Mesothelial cell of epicardium (in vitro differentiated cells): ENCODE measurements around the gene GIMAP6. TPM values are rescaled to one million over a fixed set of nuclear protein-coding genes. Genes with fewer than 3 reads are reported as not detected.
"Not testable (repeated sequence)": the region's sequence is repeated elsewhere in the genome, so short reads cannot be mapped to it uniquely, and the experiment has no call there.

ENCODE experiments used
- DNase-seq, 2 experiments: peaks; one replicate each; pipeline ENCODE4 v3.0.0; 2021; ENCODE audit warnings: low spot score in 2 of 2; ENCODE audit not compliant: unreplicated experiment in 2 of 2
- H3K27ac Mint-ChIP-seq: 2 replicates; pipeline ENCODE4 v1.8.0; 2021; ENCODE audit warnings: mixed read lengths
- H3K27me3 Mint-ChIP-seq: 2 replicates; pipeline ENCODE4 v1.8.0; 2021; ENCODE audit warnings: low read depth, mixed read lengths
- H3K36me3 Mint-ChIP-seq: 2 replicates; pipeline ENCODE4 v1.8.0; 2021; ENCODE audit warnings: mixed read lengths
- H3K4me1 Mint-ChIP-seq: 2 replicates; pipeline ENCODE4 v1.8.0; 2021; ENCODE audit warnings: mixed read lengths
- H3K4me3 Mint-ChIP-seq: 2 replicates; pipeline ENCODE4 v1.8.0; 2021; ENCODE audit warnings: mild to moderate bottlenecking, moderate library complexity, mixed read lengths
- H3K9me3 Mint-ChIP-seq: 2 replicates; pipeline ENCODE4 v1.8.0; 2021; ENCODE audit warnings: mixed read lengths
- CTCF ChIP-seq: fragments of 200-600 bp; sonication (generic); IDR thresholded peaks from one replicate; pipeline ENCODE4 v1.5.0; 2021; ENCODE audit warnings: antibody characterized with exemption; ENCODE audit not compliant: unreplicated experiment
- total RNA-seq: library from RNA; stranded (reverse); gene quantifications from 3 replicates; pipeline ENCODE4 v1.2.1, GENCODE V29; 2021

The GIMAP6 gene
- total RNA-seq, 1 donor from 2014 or later: not detected

GRCh38 chr7:150620617-150621371, 11.4 kb downstream of the GIMAP6 start:
- TF ChIP-seq CTCF: no peak
- DNase-seq: no peak
- Mint-ChIP-seq H3K4me3 (no peak overlapping the region), H3K4me1 (no peaks in the 10 kb centered on the region), H3K27me3 (peaks cover 1% of the 10 kb centered on the region), H3K36me3 (no peaks in the 10 kb centered on the region), H3K9me3 (peaks cover 18% of the 10 kb centered on the region), H3K27ac (no peak overlapping the region)

GRCh38 chr7:150620061-150620460, 12.1 kb downstream of the GIMAP6 start:
- Mint-ChIP-seq H3K4me3 (no peak overlapping the region), H3K27ac (no peak overlapping the region), H3K36me3 (no peaks in the 10 kb centered on the region), H3K4me1 (no peaks in the 10 kb centered on the region), H3K9me3 (peaks cover 18% of the 10 kb centered on the region), H3K27me3 (peaks cover under 1% of the 10 kb centered on the region)
- TF ChIP-seq CTCF: no peak
- DNase-seq: no peak

- not testable (repeated sequence) for DNase-seq, H3K4me3 Mint-ChIP-seq, H3K36me3 Mint-ChIP-seq, H3K27me3 Mint-ChIP-seq, H3K27ac Mint-ChIP-seq, H3K4me1 Mint-ChIP-seq
- H3K9me3 Mint-ChIP-seq: peaks cover 50% of the 10 kb centered on the region
These were observed 16.9 kb downstream of the GIMAP6 start for GRCh38 chr7:150615221-150615755.

GRCh38 chr7:150614426-150614825, 17.8 kb downstream of the GIMAP6 start:
- not testable (repeated sequence) for DNase-seq, H3K27me3 Mint-ChIP-seq, H3K4me1 Mint-ChIP-seq, H3K27ac Mint-ChIP-seq, H3K4me3 Mint-ChIP-seq, H3K36me3 Mint-ChIP-seq
- peaks cover 56% of the 10 kb centered on the region for H3K9me3 Mint-ChIP-seq

GRCh38 chr7:150613880-150614279, 18.3 kb downstream of the GIMAP6 start:
- H3K36me3 Mint-ChIP-seq: no peaks in the 10 kb centered on the region
- H3K4me1 Mint-ChIP-seq: no peaks in the 10 kb centered on the region
- DNase-seq: no peak
- no peak for TF ChIP-seq CTCF
- no peak overlapping the region for H3K27ac Mint-ChIP-seq
- H3K27me3 Mint-ChIP-seq: no peaks in the 10 kb centered on the region
- H3K9me3 Mint-ChIP-seq: peaks cover 56% of the 10 kb centered on the region
- H3K4me3 Mint-ChIP-seq: no peak overlapping the region

GRCh38 chr7:150612925-150613324, 19.3 kb downstream of the GIMAP6 start:
- Mint-ChIP-seq H3K27me3 (no peaks in the 10 kb centered on the region), H3K4me3 (no peak overlapping the region), H3K36me3 (no peaks in the 10 kb centered on the region), H3K4me1 (no peaks in the 10 kb centered on the region), H3K9me3 (peaks cover 55% of the 10 kb centered on the region), H3K27ac (no peak overlapping the region)
- DNase-seq: no peak
- no peak for TF ChIP-seq CTCF
